ENCODE measurements around the gene CPED1.

Gene CPED1

GRCh38 chr7:121331574-121331973 is 343.1 kb downstream of the CPED1 start:
- no peak for DNase-seq

GRCh38 chr7:121334376-121334775 is 345.9 kb downstream of the CPED1 start:
- DNase-seq = no peak

GRCh38 chr7:121334875-121335648 is 346.6 kb downstream of the CPED1 start:
- no peak for DNase-seq

- DNase-seq = no peak
These were observed 348.1 kb downstream of the CPED1 start for GRCh38 chr7:121336579-121336978.

GRCh38 chr7:121337398-121337797 is 348.9 kb downstream of the CPED1 start:
- DNase-seq = no peak

- DNase-seq = no peak
These were observed 350.6 kb downstream of the CPED1 start for GRCh38 chr7:121339082-121339481.

GRCh38 chr7:121341933-121342332 is 353.4 kb downstream of the CPED1 start:
- DNase-seq = no peak

GRCh38 chr7:121342631-121343030 is 354.1 kb downstream of the CPED1 start:
- no peak for DNase-seq

GRCh38 chr7:121343302-121343701 is 354.8 kb downstream of the CPED1 start:
- DNase-seq = no peak

- no peak for DNase-seq
These were observed 355.6 kb downstream of the CPED1 start for GRCh38 chr7:121344093-121344492.

GRCh38 chr7:121344497-121344896 is 356.0 kb downstream of the CPED1 start:
- no peak for DNase-seq
